HG03460 (cell line): ENCODE measurements around the gene ADCK2.
A peak's percentile ranks its signal among the peaks of the same experiment; 100 is the strongest.
"Not testable (repeated sequence)": the region's sequence is repeated elsewhere in the genome, so short reads cannot be mapped to it uniquely, and the experiment has no call there.

Source experiments
- ATAC-seq: cut with Tn5 transposase; IDR thresholded peaks from one replicate; pipeline ENCODE4 v1.9.1; 2021; ENCODE audit not compliant: unreplicated experiment

ADCK2 gene

DNA sequence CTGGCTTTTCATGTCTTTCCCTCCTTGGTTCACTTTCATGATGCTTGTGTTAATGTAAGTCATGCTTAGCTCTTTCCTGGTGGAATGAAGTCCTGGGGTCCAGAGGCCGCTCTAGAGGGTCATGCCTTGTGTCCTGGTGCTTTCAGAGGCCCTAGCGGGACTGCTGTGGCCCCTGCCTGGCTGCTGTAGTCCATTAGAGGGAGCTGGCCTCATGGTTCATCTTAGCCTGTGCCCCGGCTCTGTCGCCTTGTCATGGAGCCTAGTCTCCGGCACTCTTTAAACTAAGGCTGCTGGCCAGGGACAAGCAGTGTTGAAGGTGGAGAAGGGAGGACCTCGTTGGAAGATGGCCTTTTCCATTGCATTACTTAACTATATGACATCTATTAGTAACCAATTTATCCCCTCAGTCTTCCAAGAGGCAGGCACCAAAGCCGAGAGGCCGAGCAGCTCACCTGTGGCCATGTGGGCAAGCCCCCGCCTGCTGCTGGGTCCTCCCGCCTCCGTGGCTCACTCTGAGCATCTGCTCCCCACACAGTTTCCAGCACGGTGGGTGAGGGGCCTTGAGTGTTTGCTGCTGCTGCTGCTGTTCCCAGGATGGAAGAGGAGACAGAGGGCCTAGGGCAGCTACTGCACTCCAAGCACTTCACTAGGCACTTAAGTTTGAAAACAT lies 18.8 kb downstream of the ADCK2 start:
- no peak for ATAC-seq

DNA sequence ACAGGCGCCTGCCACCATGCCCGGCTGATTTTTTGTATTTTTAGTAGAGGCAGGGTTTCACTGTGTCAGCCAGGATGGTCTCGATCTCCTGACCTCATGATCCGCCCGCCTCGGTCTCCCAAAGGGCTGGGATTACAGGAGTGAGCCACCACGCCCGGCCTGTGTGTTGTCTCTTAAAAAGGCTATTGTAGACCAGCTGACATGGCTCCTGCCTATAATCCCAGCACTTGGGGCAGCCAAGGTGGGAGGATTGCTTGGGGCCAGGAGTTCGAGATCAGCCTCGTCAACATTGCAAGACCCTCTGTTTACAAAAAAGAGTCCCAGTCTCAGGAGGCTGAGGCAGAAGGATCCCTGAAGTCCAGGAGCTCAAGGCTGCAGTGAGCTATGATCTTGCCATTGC lies 21.1 kb downstream of the ADCK2 start:
- ATAC-seq = not testable (repeated sequence)

DNA sequence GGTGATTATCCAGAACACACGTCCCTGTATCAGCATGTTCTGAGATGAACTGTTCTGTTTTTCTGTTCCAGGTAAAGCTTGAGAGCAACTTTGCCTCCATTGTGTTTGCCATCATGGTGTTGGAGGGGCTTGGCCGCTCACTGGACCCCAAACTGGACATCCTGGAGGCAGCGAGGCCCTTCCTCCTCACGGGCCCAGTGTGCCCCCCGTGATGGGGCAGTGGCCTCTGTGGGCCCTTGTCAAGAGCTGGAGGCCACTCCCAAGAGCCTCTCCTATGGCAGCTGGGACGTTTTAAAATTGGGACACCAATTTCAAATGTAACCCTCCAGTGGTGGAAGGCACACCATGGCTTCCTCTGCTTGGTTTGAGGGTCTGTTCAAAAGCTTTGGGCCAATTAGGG lies 21.8 kb downstream of the ADCK2 start:
- ATAC-seq = no peak

DNA sequence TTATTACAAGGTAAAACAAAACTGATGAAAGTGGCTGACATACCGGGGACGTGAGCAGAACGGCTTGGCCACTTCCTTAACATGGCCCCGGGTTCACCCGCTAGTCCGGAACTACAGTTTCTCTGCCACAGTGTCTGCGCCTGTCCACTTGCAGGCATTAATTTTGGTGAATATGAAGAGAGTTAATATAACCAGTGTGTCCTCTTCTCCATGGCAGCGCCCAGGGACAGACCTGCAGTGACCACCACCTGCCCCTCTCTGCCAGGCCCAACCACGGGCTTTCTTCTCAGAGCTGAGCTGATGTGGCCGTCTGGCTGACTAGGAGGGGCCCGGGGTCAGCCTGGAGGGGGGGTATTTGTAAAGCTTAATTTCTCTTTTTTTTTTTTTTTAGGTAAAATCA lies 22.6 kb downstream of the ADCK2 start:
- ATAC-seq = no peak

DNA sequence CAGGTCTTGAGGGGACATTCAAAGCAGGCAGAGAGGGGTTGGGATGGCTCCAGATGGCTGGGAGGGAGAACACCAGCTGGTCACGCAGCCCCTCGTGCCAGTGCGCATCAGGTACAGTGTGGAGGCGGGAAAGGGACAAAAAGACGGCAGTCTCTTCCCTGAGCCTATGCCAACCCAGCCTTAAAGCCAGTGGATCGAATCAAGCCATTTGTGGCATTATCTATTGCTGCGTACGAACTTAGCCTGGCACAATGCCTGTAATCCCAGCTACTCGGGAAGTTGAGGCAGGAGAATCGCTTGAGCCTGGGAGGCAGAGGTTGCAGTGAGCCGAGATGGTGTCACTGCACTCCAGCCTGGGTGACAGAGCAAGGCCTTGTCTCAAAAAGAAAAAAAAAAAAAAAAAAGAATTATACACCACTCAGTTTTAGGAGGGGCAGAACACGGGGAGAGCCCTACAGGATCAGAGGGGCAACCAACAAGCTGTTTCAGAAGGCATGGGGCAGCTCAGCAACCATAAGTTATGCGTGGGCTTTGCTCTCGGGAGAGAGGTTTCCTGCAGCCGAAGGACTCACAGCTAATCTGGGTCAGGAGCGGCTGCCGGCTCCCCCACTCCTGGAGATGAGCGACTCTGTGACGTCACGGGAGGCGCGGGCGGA lies 23.4 kb downstream of the ADCK2 start:
- no peak for ATAC-seq

DNA sequence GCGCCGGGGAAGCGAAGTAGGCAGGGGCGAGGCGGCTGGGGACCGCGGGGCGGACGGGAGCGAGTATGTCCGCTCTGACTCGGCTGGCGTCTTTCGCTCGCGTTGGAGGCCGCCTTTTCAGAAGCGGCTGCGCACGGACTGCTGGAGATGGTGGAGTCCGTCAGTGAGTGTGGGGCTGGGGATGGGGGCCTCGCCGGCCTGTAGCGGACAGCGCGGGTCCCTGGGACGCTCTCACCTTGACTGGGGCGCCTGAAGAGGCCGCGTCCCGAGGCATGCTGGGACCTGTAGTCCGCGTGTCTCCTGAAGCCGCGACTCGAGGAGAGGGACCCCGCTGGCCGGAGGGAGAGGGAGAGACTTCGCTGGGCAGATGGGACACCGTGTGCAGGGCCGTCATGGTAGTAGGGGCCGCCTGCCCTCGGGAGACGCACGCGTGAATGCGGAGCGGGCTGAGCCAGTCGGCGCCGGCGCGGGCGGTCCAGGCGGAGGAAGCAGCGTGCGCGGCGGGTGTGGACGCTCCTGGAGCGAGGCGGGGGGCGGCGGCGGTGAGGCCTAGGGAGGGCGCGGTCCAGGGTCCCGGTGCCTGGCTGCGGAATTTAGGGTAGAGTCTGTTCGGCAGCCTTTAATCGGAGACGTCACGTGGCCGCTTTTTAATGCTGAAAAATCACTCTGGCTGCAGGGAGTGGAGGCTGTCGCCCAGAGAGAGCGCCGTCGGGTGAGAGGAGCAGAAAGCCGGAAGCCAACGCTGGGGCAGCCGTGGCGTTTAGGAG lies 24.1 kb downstream of the ADCK2 start, which contains the start of gene NDUFB2:
TSS of gene NDUFB2 (plus strand) at position 29 of the 767 bp plus-strand sequence. CDS start at position 66, 37 bp downstream.
- ATAC-seq = peak; percentile 88

DNA sequence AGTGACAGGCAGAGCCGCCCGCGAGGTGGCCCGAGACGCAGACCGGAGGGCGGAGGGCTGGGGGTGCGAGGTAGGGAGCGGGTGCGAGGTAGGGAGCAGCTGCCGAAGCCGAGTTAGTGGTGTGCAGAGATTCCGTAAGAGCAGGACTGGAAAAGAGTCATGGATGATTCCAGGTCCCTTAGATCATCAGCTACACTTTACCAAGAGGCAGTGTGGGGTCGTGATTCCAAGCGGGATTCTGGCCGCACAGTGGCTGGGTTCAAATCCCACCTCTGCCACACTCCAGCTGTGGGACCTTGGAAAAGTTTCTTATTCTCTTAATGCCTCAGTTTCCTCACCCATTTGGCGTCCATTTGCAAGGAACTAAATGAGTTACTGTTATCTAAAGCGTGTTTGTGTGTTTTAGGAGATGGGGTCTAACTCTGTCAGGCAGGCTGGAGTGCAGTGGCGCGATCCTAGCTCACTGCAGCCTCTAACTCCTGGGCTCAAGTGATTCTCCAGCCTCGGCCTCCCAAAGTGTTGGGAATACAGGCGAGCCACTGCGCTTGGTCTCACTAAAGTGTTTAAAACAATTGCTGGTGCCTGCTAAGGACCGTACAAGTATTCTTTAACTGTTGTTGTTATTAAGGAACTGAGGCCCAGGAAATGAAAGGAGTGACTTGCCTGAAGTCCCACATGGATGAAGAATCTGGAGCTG lies 24.9 kb downstream of the ADCK2 start:
- ATAC-seq = no peak

DNA sequence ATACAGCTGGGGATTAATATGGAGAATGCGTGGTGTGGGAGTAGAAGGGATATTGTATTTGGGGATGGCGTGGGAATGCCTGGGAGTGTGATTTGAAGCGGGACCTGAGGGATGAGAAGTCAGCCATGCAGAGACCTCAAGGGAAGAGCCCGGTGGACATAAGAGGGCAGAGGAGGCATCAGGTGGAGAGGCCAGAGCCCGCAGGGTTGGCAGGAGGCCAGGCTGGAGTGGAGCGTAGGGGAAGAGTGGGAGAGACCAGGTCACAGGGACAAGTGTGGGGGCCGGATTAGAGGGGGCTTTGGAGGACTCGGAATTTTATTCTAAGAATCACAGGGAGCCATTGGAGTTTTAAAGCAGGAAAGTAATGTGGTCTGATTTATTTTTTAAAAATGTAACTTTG lies 25.7 kb downstream of the ADCK2 start:
- ATAC-seq = no peak

DNA sequence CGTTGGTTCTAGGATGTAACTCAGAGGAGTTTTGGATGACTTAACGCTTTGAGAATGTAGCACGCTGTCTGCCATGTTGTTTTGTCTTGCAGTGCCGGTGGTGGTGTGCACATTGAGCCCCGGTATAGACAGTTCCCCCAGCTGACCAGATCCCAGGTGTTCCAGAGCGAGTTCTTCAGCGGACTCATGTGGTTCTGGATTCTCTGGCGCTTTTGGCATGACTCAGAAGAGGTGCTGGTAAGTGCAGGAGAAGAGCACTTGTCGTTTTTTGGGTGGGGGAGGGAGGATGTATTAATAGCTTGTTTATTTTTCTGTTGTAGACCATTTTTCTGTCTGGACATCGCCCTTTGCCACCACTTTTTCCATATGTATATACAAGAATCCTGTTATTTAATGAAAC lies 30.0 kb downstream of the ADCK2 start:
- no peak for ATAC-seq

DNA sequence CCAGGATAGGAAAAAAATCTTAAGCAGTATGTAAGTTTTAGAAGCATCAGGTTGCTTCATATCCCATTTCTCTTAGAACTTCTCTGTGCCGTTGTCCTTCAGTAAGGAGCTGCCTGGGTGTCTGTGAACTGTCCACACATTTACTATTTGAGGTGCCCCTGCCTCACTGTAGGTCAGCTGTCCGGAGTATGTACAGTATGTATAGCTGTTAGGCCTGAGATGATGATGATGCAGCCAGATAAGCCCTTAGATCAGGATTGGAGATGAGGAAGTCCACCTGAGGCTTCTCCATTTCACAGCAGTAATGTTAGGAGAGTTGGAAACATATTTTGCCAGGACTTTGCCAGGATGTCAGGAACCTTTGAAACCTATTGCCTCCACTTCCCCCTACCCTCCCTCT lies 31.5 kb downstream of the ADCK2 start:
- no peak for ATAC-seq

DNA sequence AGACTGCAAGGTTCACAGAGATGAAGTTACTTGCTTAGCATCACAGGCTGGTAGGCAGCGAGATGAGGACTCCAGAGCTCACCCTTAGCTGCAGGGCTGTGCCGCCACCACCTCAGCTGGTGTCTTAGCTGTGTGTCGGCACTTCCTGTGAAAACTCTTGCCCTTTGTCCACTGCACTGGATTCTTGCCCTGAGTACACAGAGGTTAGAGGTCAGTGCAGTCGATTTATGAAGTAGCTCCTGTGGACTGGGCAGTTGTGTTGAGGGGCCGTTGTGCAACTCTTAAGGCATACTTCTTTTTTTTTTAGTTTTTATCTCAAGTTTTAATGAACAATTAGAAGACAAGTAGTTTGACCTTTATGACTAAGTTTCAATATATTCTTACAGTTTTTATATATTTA lies 34.4 kb downstream of the ADCK2 start:
- ATAC-seq = no peak

DNA sequence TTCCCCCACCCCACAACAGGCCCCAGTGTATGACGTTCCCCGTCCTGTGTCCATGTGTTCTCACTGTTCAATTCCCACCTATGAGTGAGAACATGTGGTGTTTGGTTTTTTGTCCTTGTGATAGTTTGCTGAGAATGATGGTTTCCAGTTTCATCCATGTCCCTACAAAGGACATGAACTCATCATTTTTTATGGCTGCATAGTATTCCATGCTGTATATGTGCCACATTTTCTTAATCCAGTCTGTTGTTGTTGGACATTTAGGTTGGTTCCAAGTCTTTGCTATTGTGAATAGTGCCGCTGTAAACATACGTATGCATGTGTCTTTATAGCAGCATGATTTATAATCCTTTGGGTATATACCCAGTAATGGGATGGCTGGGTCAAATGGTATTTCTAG lies 36.0 kb downstream of the ADCK2 start:
- ATAC-seq = not testable (repeated sequence)

DNA sequence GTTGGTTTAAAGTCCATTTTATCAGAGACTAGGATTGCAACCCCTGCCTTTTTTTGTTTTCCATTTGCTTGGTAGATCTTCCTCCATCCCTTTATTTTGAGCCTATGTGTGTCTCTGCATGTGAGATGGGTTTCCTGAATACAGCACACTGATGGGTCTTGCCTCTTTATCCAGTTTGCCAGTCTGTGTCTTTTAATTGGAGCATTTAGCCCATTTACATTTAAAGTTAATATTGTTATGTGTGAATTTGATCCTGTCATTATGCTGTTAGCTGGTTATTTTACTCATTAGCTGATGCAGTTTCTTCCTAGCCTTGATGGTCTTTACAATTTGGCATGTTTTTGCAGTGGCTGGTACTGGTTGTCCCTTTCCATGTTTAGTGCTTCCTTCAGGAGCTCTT lies 39.6 kb downstream of the ADCK2 start:
- not testable (repeated sequence) for ATAC-seq

DNA sequence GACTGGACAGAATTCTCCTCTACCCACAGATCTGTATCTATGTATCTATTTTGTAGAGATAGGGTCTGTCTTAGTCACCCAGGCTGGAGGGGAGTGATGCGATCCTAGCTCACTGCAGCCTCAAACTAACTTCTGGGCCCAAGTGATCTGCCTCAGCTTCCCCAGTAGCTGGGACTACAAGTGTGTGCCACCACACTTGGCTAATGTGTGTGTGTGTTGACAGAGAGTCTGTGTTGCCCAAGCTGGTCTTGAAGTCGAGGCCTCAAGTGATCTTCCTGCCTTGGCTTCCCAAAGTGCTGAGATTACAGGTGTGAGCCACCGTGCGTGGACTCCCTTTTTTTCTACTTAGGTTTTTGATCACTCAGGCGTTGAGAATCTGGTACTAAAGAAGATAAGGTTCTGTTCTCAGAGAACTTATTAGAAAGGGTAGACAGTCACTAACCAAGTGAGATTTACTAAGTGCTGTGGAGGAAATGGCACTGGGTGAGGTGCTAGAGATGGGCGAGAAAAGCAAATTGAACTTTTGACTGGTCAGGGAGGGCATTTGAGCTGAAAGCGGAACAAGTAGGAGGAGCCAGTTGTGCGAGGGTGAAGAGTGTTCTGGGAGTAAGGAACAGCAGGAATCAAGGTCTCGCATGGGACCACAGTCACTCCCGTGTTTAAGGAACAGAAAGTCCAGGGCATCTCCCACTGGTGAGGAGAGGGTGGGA lies 41.7 kb downstream of the ADCK2 start:
- no peak for ATAC-seq

DNA sequence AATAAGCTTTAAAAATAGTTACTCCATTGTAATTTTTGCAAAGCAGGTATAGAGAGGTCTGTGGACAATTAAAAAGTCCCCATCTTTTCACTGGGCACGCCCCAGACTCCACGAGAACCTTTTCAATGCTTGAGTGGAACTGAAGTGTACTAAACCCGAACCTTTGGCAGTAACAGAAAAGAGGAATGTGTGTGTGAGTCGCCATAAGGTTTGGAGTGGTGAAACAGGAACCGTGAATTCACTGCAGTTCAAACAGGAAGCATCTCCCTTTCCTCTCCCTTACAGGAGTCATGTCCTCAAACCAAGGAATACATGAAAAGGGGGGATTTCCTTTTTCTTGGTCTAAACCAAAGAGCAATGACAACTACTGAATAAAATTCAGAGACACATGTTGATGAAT lies 47.0 kb downstream of the ADCK2 start:
- ATAC-seq = no peak

DNA sequence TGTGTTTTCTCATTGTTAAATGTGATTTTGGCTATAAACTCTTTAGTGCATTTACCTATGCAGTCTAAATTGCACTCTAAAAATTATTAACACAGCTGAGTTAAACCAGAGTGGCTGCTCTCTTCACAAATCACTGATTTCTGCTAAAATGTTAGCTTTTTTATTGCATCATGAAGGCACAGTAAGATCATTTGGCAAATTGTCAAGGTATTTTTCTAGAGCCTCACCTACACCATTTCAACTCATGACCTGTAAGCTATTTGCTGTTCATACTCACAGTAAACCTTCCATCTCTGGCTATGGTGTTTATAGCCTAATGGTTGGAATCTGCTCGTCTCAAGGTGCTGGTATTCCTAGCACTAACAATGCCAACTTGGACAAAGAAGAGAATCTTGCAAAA lies 49.5 kb downstream of the ADCK2 start:
- ATAC-seq = no peak

DNA sequence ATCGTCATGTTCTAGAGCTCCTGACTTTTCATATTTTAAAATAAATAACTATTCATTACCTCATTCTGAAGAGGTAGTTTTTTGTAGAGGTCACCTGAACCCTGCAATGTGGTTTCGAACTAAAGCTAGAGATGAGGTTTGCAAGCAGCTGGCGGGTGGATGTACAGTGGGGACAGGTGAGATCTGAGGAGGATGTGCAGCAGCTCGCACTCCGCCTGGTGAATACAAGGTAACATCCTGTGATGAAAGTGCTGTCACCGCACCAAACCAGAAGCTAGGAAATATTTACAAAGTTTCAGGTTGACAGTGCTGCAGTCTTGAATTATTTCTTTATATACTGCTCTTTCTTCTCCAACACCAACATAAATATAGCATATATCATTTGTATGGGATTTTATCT lies 50.3 kb downstream of the ADCK2 start:
- ATAC-seq = no peak

DNA sequence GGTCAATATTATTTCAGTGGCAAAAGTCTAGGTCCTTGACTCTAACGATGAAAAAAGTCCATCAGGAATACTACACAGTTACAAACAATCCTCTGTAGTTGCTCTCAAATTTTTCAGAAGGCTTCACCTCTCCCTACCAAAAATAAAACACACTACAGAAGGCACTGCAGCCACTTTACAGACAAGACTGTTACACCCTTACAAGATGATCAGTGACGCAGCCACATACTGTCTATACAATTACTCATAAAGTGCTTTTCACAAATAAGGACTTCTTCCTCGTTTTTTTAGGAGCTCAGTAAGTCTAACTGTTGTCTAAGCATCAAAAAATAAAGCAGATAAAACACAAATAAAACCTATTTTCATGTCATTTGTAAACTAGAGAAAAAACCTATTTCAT lies 50.8 kb downstream of the ADCK2 start:
- no peak for ATAC-seq

DNA sequence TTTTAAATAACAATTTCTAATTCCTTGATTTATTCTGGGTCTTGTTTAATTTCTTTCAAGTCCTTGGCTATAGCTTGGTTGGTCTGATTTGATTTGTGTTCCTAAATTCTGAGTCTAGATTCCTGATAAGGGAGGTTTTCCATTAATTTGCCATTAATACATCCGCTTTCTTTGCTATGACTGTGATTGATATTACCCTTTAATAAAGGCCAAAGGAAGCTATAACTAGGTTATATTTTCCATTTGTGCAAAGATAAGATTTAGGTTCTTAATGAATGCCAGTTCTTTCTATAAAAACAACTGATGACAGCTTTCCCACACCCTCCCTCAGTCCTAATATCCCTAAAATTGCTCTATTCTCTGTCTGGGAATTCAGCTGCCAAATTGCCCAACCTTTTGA lies 52.0 kb downstream of the ADCK2 start:
- no peak for ATAC-seq

DNA sequence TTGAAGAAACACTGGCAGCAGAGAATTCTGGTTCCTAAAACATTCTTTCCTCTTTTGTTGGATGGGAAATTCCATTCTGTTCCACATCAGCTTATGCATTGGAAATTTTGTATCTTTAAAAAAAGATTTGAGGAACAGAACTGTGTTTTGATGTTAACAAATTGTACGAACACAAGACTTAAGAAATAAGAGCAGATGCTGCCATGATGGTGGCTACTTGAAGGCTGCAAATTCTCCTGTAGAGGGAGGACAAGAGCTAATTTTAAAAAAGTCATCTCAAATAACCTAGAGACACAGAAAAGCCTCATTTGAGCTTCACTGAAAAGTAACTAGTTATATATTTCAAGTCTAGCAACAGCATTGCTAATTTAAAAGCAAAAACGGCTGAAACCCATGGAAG lies 53.5 kb downstream of the ADCK2 start:
- no peak for ATAC-seq

DNA sequence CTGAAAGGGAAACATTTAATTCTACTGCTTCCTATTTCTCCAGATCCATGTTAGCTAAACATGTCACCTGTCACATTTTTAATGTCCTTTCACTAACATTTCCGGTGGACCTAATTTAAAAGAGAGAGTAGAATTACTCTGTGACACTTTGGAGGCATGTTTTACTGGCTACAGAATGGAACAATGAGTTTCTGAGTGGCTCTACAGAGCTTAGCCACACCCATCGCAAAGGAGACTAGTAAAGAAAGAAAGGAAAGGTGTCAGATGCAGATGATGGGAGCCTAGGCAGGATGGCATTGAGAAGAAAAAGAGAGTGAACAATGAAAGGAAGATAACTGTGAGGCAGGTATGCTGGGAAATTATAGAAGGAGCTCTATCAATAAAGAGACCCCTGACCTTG lies 59.7 kb downstream of the ADCK2 start:
- ATAC-seq = no peak
